ENCODE data around the gene IL4. TPM values are rescaled to one million over a fixed set of nuclear protein-coding genes. Genes with fewer than 3 reads are reported as not detected.

The IL4 gene
- total RNA-seq, 1 experiment from 2014 or later, result not detected

DNA sequence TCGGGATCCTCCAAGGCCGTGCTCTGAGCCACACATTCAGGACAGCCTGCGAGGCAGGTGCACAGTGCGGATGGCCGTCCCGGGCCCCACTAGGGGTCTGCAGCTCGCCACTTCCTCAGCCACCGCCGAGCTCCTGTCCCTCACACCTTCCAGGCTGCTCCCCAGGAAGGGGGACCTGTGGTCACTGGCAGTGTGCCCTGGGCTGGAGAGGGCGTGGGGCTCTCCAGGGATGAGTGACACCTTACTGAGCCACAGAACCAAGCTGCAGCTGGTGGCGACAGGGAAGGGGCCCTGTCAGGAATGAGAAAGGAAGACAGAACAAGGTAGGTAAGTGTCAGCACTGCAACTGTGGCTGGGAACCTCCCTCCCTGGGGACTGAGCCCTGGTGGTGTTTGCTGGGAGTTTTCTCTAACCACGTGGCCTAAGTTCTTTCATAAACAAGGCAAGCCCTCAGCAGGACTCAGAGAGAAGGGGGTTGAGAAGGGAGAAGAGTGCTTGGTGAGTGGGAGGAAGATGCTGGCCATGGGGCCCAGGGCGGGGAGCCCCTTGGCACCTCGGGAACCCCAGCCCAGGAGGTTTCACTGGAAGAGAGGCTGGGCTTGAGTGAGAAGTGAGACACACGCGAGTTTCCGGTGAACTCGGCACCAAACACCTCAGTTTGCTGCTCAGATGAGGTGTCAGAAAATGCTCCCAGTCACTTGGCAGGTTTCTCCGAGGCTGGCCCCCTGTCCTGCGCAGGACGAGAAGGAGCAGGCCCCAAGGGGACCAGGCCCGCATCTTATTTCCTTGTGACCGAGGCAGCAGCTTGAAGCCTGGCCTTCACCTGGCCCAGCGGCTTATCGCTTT, 10.6 kb upstream of the IL4 start:
- BruUV-seq (replicated peaks), result no TSS peak
- peaks cover 8% of the 10 kb centered on the region for H3K4me1 Mint-ChIP-seq (ENCODE audit: low read depth, unreplicated experiment)
- H3K9me3 Mint-ChIP-seq (ENCODE audit: low read depth, unreplicated experiment), result no peaks in the 10 kb centered on the region
- intact Hi-C loops (cut with micrococcal nuclease; ENCODE audit: unreplicated experiment), result no loop called here
- no peak overlapping the region for H3K27ac Mint-ChIP-seq (ENCODE audit: unreplicated experiment)
- H3K36me3 Mint-ChIP-seq (ENCODE audit: insufficient read depth, unreplicated experiment), result no peaks in the 10 kb centered on the region
- TF ChIP-seq, protein P1, sequence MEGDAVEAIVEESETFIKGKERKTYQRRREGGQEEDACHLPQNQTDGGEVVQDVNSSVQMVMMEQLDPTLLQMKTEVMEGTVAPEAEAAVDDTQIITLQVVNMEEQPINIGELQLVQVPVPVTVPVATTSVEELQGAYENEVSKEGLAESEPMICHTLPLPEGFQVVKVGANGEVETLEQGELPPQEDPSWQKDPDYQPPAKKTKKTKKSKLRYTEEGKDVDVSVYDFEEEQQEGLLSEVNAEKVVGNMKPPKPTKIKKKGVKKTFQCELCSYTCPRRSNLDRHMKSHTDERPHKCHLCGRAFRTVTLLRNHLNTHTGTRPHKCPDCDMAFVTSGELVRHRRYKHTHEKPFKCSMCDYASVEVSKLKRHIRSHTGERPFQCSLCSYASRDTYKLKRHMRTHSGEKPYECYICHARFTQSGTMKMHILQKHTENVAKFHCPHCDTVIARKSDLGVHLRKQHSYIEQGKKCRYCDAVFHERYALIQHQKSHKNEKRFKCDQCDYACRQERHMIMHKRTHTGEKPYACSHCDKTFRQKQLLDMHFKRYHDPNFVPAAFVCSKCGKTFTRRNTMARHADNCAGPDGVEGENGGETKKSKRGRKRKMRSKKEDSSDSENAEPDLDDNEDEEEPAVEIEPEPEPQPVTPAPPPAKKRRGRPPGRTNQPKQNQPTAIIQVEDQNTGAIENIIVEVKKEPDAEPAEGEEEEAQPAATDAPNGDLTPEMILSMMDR (IDR thresholded peaks at IDR 0.05; ENCODE audit: unreplicated experiment), result no peak
- H3K4me3 Mint-ChIP-seq (ENCODE audit: low read depth, unreplicated experiment), result no peak overlapping the region
- DNase-seq, result no peak
- no peaks in the 10 kb centered on the region for H3K27me3 Mint-ChIP-seq (ENCODE audit: unreplicated experiment)
- CTCF ChIA-PET, result interaction anchor here (1.0 kb wide), 1 partner anchor 11 kb away, joined by 3 read pairs; no protein-coding TSS in a partner anchor

- CTCF ChIA-PET, result interaction anchor here (1.0 kb wide), 1 partner anchor 11 kb away, joined by 3 read pairs; no protein-coding TSS in a partner anchor
- BruUV-seq (replicated peaks), result no TSS peak
These were observed 9.8 kb upstream of the IL4 start for GRCh38 chr5:132663771-132664695.

DNA sequence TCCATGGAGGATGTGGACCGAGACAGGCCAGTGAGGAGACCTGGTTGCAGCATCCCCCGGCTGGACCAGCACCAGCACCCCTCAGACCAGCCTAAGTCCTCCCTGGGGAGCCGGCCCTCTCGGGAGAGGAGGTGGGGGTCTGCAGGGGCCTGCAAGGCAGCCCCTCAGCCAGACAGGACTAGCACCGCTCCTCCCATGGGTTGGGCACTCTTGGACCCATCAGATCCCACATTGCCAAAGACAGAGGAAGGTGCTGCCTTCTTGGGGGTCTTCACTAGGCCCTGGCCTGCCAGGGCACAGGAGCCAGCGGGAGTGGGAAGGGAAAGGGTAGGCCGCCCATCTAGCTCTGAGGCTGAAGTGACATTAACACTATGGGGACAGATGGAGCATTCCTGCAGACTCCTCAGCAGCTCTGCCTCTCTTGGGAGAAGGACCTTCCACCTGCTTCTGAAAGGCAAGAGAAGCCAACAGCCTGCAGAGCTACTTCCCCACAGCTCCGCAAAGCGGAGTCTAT, 9.0 kb upstream of the IL4 start:
- intact Hi-C loops (cut with micrococcal nuclease; ENCODE audit: unreplicated experiment), result no loop called here
- no peak for DNase-seq
- no TSS peak for BruUV-seq (replicated peaks)
- Mint-ChIP-seq H3K9me3 (ENCODE audit: low read depth, unreplicated experiment) (no peaks in the 10 kb centered on the region), H3K27ac (ENCODE audit: unreplicated experiment) (no peak overlapping the region), H3K36me3 (ENCODE audit: insufficient read depth, unreplicated experiment) (no peaks in the 10 kb centered on the region), H3K4me3 (ENCODE audit: low read depth, unreplicated experiment) (no peak overlapping the region), H3K4me1 (ENCODE audit: low read depth, unreplicated experiment) (peaks cover 8% of the 10 kb centered on the region), H3K27me3 (ENCODE audit: unreplicated experiment) (no peaks in the 10 kb centered on the region)
- TF ChIP-seq, protein P1 (IDR thresholded peaks at IDR 0.05; ENCODE audit: unreplicated experiment), result no peak
- CTCF ChIA-PET, result no interaction called here

More at GRCh38 chr5:132663771-132664695, 9.8 kb upstream of the IL4 start:
- H3K27me3 Mint-ChIP-seq (ENCODE audit: unreplicated experiment), result no peaks in the 10 kb centered on the region
- intact Hi-C loops (cut with micrococcal nuclease; ENCODE audit: unreplicated experiment), result no loop called here
- no peak for DNase-seq
- H3K36me3 Mint-ChIP-seq (ENCODE audit: insufficient read depth, unreplicated experiment), result no peaks in the 10 kb centered on the region
- no peaks in the 10 kb centered on the region for H3K9me3 Mint-ChIP-seq (ENCODE audit: low read depth, unreplicated experiment)
- H3K27ac Mint-ChIP-seq (ENCODE audit: unreplicated experiment), result no peak overlapping the region
- TF ChIP-seq, protein P1 (IDR thresholded peaks at IDR 0.05; ENCODE audit: unreplicated experiment), result no peak
- peaks cover 8% of the 10 kb centered on the region for H3K4me1 Mint-ChIP-seq (ENCODE audit: low read depth, unreplicated experiment)
- H3K4me3 Mint-ChIP-seq (ENCODE audit: low read depth, unreplicated experiment), result no peak overlapping the region

- intact Hi-C loops (cut with micrococcal nuclease; ENCODE audit: unreplicated experiment), result no loop called here
- H3K4me1 Mint-ChIP-seq (ENCODE audit: low read depth, unreplicated experiment), result peaks cover 8% of the 10 kb centered on the region
- H3K27ac Mint-ChIP-seq (ENCODE audit: unreplicated experiment), result no peak overlapping the region
- no peaks in the 10 kb centered on the region for H3K9me3 Mint-ChIP-seq (ENCODE audit: low read depth, unreplicated experiment)
- no peak for DNase-seq
- no peak overlapping the region for H3K4me3 Mint-ChIP-seq (ENCODE audit: low read depth, unreplicated experiment)
- CTCF ChIA-PET, result no interaction called here
- TF ChIP-seq, protein P1 (IDR thresholded peaks at IDR 0.05; ENCODE audit: unreplicated experiment), result no peak
- H3K27me3 Mint-ChIP-seq (ENCODE audit: unreplicated experiment), result no peaks in the 10 kb centered on the region
- BruUV-seq (replicated peaks), result no TSS peak
- H3K36me3 Mint-ChIP-seq (ENCODE audit: insufficient read depth, unreplicated experiment), result no peaks in the 10 kb centered on the region
These were observed 8.2 kb upstream of the IL4 start for GRCh38 chr5:132665574-132666080.

Measured in Calu3 (cell line).